Upper lobe of left lung (tissue), 4 donors: Measurements from ENCODE around the gene ZC3H18.

ENCODE experiments used
- CTCF ChIP-seq, 6 experiments: fragments of 450-650 bp in 4 of 6; fragments of 200-600 bp in 2 of 6; sonication (generic) in 2 of 6; IDR thresholded peaks; one replicate each; pipeline ENCODE4 v1.5.1; 2016 to 2019; ENCODE audit warnings: antibody characterized with exemption in 6 of 6
- POLR2A ChIP-seq, 4 donors: fragments of 450-650 bp; IDR thresholded peaks; one replicate each; pipeline ENCODE4 v1.5.1; 2016 to 2017; ENCODE audit warnings: antibody characterized with exemption in 4 of 4, mild to moderate bottlenecking in 2 of 4
- POLR2AphosphoS5 ChIP-seq, 2 donors: sonication (generic); formaldehyde crosslinking; IDR thresholded peaks; one replicate each; pipeline ENCODE4 v1.5.1; 2017; ENCODE audit warnings: antibody characterized with exemption in 2 of 2

- peak in 1 of 6 experiments; percentile 16 for TF ChIP-seq CTCF (IDR thresholded peaks at IDR 0.05)
- TF ChIP-seq POLR2AphosphoS5 (IDR thresholded peaks at IDR 0.05), result no peak
- no peak for TF ChIP-seq POLR2A (IDR thresholded peaks at IDR 0.05)
Measured at GRCh38 chr16:88569614-88569984, 604 bp upstream of the ZC3H18 start.
